ENCODE results near the gene RNU1-2.
"Not testable (repeated sequence)": the region's sequence is repeated elsewhere in the genome, so short reads cannot be mapped to it uniquely, and the experiment has no call there.

The RNU1-2 gene

DNA sequence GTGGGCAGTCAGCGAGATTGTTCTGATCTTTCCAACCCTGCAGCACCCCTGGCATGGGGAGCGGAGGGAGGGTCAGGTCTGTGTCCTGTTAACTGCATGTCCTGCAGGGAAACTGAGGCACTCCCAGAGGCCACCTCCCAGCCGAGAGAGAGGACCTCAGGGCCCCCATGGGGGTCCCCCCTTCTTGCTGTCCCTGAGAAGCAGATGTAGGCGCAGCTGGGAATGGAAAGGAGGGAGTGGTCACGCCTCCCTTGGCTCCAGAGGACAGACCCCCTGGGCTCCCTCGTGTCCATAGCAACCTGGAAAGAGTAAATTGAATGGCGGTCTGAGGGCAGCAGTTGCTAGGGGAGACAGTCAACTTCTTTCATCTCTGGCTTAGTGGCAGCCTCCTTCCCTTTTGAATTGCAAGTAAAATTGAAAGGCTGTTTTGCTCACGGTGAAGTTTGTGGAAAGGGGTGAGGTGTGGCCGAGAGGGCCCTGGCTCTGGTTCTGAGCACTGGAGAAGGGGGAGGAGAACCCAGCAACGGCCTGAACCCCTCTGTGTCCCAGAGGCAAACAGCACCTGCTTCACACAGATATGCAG is 30.8 kb downstream of the RNU1-2 start:
- H3K36me3 Mint-ChIP-seq (ENCODE audit: low read depth) = peaks cover 4% of the 10 kb centered on the region
- H3K27ac Mint-ChIP-seq = peak overlapping the region; percentile 58
- peak; percentile 55 for DNase-seq
- H3K9me3 Mint-ChIP-seq = no peaks in the 10 kb centered on the region
- H3K4me3 Mint-ChIP-seq = no peak overlapping the region
- H3K4me1 Mint-ChIP-seq = peaks cover 60% of the 10 kb centered on the region
- no peak for TF ChIP-seq CTCF (IDR thresholded peaks at IDR 0.05)
- H3K27me3 Mint-ChIP-seq (ENCODE audit: low read depth, poor library complexity) = peaks cover 5% of the 10 kb centered on the region

- no peaks in the 10 kb centered on the region for H3K9me3 Mint-ChIP-seq
- no peak for DNase-seq
- H3K27ac Mint-ChIP-seq = peak overlapping the region; percentile 58
- H3K4me1 Mint-ChIP-seq = peaks cover 53% of the 10 kb centered on the region
- H3K27me3 Mint-ChIP-seq (ENCODE audit: low read depth, poor library complexity) = peaks cover 5% of the 10 kb centered on the region
- TF ChIP-seq CTCF (IDR thresholded peaks at IDR 0.05) = no peak
- peaks cover 4% of the 10 kb centered on the region for H3K36me3 Mint-ChIP-seq (ENCODE audit: low read depth)
- H3K4me3 Mint-ChIP-seq = no peak overlapping the region
These were observed 31.5 kb downstream of the RNU1-2 start for GRCh38 chr1:16927256-16927655.

DNA sequence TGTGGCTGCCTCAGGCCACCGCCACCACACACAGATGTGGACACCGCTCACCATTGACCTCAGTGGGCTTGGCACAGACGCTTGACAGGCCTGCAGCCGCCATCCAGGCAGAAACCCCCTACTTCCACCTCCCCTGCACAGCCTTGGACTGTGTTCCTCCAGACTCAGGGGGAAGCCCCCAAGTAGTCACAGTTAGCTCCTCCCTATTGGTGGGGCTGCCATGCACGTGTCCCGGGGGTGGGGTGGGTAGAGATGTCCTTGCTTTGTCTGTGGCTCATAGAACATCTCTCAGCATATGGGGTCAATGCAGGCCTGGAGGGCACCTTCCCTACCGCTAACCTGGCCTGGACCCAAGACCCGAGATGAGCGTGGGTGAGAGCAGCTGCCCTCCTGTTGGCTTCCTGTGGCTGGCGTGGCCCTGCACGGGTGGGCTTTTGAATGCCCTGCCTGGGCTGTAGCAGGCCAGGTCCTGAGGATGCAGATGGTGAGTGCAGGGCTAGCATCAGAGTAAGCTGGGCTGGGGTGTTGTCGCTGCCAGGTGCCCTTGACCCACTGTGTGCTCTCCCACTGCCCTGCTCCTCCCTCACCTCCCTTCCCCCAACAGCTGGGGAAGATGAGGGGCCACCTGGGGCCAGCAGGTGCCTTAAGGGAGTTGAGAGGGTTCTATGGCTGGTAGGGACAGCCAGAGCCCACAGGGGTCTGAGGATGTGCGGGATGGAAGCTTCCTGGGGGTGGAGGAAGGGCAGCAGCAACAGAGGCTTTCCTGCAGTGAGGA is 32.1 kb downstream of the RNU1-2 start:
- Mint-ChIP-seq H3K36me3 (ENCODE audit: low read depth) (peaks cover 4% of the 10 kb centered on the region), H3K9me3 (no peaks in the 10 kb centered on the region), H3K4me1 (peaks cover 46% of the 10 kb centered on the region), H3K27me3 (ENCODE audit: low read depth, poor library complexity) (peaks cover 2% of the 10 kb centered on the region), H3K4me3 (no peak overlapping the region), H3K27ac (no peak overlapping the region)
- no peak for DNase-seq
- no peak for TF ChIP-seq CTCF (IDR thresholded peaks at IDR 0.05)

- H3K27me3 Mint-ChIP-seq (ENCODE audit: low read depth, poor library complexity); H3K36me3 Mint-ChIP-seq (ENCODE audit: low read depth); H3K4me3 Mint-ChIP-seq; H3K27ac Mint-ChIP-seq; DNase-seq; H3K9me3 Mint-ChIP-seq: not testable (repeated sequence)
- H3K4me1 Mint-ChIP-seq = peaks cover 32% of the 10 kb centered on the region
These were observed 33.6 kb downstream of the RNU1-2 start for GRCh38 chr1:16929146-16930041.

DNA sequence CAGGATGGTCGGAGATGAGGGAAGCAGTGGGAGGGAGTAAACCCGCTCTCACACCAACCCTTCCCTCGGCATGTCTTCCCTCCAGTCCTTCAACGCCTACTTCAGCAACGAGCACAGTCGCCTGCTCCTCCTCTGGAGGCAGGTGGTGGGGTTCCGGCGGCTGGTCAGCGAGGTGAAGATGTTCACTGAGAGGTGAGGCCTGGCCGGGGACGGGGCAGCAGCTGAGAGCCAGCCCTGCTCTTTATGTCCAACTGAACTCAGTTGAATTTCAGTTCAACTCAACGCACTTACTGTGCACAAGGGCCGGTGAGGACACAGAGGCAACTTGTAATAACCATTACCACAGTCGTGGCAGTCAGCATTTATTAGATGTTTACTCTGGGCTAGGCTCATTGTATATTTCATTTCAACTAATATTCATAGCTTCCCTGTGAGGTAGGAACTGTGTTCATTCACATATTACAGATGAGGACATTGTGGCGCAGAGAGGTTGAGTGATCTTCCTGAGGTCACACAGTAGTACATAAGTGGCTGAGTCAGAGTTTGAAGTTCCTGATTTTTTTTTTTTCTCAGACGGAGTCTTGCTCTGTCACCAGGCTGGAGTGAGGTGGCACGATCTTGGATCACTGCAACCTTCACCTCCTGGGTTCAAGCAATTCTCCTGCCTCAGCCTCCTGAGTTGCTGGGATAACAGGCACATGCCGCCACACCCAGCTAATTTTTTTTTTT is 35.6 kb downstream of the RNU1-2 start:
- not testable (repeated sequence) for DNase-seq; H3K9me3 Mint-ChIP-seq; H3K4me3 Mint-ChIP-seq; H3K27ac Mint-ChIP-seq; H3K27me3 Mint-ChIP-seq (ENCODE audit: low read depth, poor library complexity)
- Mint-ChIP-seq H3K36me3 (ENCODE audit: low read depth) (peaks cover 17% of the 10 kb centered on the region), H3K4me1 (peaks cover 13% of the 10 kb centered on the region)

DNA sequence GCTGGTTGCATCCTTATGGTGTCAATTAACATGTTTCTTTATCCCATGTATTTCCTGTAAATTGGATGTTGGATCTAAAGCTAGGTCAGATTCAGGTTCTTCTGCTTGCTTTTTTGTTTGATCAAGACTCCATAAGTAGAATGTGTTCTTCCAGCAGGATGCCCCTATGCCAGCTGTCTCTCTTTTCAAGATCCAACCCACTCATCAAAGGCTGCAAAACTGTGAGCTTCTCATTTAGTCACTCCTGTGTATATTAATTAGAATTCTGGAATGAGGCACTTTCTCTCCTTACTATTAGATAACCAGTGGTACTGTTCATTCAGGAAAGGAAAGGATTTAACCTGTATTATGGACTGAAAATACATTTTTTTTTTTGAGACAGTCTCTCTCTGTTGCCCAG is 38.2 kb downstream of the RNU1-2 start:
- H3K27me3 Mint-ChIP-seq (ENCODE audit: low read depth, poor library complexity); H3K4me3 Mint-ChIP-seq; H3K9me3 Mint-ChIP-seq; DNase-seq; H3K27ac Mint-ChIP-seq; H3K4me1 Mint-ChIP-seq: not testable (repeated sequence)
- peaks cover 17% of the 10 kb centered on the region for H3K36me3 Mint-ChIP-seq (ENCODE audit: low read depth)

DNA sequence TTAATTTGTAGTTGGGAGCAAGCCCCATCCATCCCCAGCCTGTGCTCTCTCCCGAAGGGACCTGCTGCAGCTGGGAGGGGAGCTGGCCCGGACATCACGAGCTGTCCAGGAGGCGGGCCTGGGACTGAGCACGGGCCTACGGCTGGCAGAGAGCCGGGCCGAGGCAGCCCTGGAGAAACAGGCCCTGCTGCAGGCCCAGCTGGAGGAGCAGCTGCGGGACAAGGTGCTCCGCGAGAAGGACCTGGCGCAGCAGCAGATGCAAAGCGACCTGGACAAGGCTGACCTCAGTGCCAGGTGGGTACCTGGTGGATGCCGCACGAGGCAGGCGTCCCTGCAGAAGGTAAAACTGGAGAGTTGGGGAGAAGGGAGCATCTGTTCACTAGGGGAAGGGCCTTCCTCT is 40.8 kb downstream of the RNU1-2 start:
- not testable (repeated sequence) for H3K4me3 Mint-ChIP-seq; H3K27ac Mint-ChIP-seq; H3K27me3 Mint-ChIP-seq (ENCODE audit: low read depth, poor library complexity); H3K9me3 Mint-ChIP-seq; DNase-seq; H3K4me1 Mint-ChIP-seq
- peaks cover 13% of the 10 kb centered on the region for H3K36me3 Mint-ChIP-seq (ENCODE audit: low read depth)

Data from nephron progenitor cell (in vitro differentiated cells).